ENCODE data around the gene AKAP10. TPM values are rescaled to one million over a fixed set of nuclear protein-coding genes. Genes with fewer than 3 reads are reported as not detected.

Gene AKAP10
- total and polyA plus RNA-seq, 2 of the 8 experiments (the other 6 are each of a cell fraction or from before 2014, with no cell fraction given): 13.3 to 27.0 TPM

DNA sequence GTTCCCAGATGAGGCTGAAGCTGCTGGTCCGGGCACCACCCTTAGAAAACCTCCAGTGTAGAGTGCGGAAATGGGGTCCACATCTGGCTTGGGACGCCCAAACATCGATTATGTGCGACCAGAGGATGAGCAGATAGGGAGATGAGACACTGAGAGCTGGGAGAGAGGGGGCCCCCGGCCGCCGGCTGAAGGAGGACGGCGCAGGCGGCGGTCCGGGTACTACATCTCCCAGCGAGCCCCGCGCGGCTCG lies 31.3 kb upstream of the AKAP10 start (continued):
- no peak for TF ChIP-seq SIRT6 (IDR thresholded peaks at IDR 0.05; ENCODE audit: low read length)
- TF ChIP-seq, protein P1, sequence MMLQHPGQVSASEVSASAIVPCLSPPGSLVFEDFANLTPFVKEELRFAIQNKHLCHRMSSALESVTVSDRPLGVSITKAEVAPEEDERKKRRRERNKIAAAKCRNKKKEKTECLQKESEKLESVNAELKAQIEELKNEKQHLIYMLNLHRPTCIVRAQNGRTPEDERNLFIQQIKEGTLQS (IDR thresholded peaks at IDR 0.05; ENCODE audit: insufficient read depth, low read depth, low read length): no peak

Measured in H1 (cell line).